T-helper 1 cell treated with Interleukin-12 subunit alpha and Interleukin-12 subunit beta and Interleukin-4 antibody, amounts not matched to agents 30 ng/mL and 1 ng/mL, for 36 hours (primary cell): ENCODE measurements around the gene YOD1. TPM values are rescaled to one million over a fixed set of nuclear protein-coding genes. Genes with fewer than 3 reads are reported as not detected.

Source experiments
- intact Hi-C: fragments of 100-400 bp; cut with micrococcal nuclease; formaldehyde crosslinking; loops from one replicate; pipeline ENCODE4 v1.15.1; 2024
- total RNA-seq: library from RNA; stranded (reverse); gene quantifications from 2 replicates; pipeline ENCODE4 v1.2.3, GENCODE V29; 2022

Gene YOD1
- total RNA-seq = 8.0 and 8.2 TPM in 2 replicates

DNA sequence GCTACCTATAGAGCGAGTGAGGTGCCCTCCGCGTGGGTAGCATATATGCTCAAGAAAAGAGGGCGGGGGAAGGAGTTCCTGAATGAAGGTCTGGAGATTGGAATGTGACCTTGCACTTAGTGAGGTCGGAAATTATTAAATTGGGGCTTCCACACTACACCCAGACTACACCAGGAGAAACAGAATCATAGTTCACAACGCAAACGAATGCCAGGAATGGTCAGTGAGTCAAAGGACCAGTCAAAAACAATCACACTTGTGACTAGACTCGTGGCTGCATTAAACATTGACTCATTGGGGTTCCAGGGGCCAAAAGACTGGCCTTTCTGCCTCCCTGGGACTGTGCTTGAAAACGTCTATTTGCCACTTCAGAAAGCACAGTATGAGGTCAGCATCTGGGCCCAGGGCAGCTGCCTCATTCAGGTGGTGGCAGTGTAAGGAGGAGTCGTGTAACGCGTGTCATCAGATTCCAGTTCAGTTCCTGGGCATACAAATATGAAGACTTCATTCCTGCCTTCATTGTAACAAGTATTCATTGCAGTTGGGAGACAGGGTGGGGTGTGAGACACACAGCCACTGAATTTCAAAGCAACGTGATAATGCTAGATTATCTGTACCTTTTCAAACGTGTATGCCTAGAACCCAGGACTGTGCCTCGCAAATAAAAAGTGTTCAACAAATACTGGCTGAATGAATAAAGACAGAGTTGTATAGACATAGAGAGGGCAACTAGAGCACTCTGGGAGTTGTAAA, at the start of gene YOD1:
Gene YOD1 (minus strand): TSS at position 18 of the 753 bp plus-strand sequence. CDS start 178 bp downstream, outside the sequence.
- intact Hi-C loops = loop anchor here (2.0 to 10.0 kb wide), 9 partner anchors 129 to 1839 kb away; partner anchors contain the start of genes CD46 and DSTYK

DNA sequence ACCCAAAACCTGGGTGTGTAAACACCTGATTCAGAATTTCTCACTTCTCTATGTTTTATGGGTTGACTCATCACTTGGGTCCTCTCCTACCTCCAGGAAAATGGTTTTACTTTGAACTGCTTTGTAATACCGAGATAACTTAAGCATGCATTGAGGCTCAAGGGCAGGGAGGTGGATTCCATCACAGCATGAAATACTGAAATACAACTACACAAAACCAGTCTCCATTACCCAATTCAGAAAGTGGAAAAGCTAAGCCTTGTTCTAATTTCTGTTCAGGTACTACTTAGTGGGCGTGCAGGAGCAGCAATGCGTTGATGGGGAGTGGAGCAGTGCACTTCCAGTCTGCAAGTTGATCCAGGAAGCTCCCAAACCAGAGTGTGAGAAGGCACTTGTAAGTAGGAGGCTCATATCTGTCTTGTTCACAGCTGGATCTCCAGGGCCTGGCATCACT, 46.9 kb upstream of the YOD1 start:
- intact Hi-C loops = loop anchor here (1.0 kb wide), 2 partner anchors 9 to 223 kb away; partner anchors contain the start of gene CD55

DNA sequence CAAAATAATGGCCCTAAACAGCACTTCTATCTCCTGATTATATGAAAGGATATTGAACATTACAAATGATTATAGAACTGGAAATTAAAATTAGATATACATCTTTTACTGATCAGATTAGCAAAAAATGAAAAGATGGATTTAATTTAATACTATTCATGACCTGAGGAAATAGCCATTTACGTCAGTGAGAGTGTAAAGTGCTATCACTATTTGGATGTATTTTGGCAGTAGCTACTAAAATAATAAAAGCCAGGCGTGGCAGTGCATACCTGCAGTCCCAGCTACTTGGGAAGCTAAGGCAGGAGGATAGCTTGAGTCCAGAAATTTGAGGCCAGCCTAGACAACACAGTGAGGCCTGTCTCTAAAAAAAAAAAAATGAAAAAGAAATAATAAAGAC, 42.9 kb upstream of the YOD1 start:
- intact Hi-C loops = no loop called here

DNA sequence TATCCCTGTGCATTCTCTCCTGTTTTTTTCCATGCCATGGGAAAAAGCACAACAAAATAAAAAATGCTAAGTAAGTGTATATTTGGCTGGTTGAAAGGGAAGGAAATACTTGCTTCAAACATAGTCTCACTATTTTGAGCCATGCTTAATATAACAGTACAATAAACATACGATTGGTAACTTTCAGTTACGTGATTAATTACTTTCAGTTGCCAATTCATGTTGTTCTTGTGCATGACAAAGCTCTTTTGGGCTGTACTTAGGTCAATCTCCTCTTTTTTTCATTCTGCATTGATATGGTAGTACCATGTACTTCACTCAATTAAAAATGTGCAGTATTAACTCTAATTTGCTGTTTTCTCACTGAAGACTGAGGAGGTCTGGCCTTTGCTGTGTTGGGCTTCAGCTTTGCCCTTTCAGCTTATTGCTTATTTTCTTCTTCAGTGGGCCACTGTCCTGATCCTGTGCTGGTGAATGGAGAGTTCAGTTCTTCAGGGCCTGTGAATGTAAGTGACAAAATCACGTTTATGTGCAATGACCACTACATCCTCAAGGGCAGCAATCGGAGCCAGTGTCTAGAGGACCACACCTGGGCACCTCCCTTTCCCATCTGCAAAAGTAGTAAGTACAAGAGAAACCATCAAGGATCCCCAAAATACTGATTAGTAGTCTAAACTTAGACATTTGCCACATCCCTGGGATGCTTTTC, 40.3 kb upstream of the YOD1 start:
- intact Hi-C loops = no loop called here

DNA sequence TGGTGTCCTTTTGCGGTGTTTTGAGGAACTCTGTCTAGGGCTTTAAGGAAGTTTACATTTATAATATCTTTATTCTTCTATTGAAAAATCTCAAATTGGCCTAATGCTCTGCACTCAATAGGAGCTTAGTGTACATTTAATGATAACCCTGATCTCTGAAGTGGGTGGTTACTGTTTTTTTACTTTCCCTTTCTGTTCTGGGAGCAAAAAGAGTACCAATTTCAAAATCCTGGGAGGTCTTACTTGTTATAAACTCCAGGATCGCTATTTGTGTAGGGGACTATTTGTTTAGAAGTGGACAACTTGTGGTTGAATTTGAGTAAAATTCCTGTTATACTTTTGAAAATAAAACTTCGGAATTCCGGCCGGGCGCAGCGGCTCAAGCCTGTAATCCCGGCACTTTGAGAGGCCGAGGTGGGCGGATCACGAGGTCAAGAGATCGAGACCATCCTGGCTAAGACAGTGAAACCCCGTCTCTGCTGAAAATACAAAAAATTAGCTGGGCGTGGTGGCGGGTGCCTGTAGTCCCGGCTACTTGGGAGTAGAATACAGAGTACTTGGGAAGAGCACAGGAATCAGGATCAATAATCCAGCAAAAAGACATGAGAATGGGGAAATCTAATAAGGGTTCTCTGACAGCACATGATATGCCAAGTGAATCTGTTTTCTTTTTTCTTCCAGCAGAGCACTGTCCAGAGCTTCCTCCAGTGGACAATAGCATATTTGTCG, 38.8 kb upstream of the YOD1 start:
- intact Hi-C loops = loop anchor here (1.0 kb wide), 2 partner anchors 9 to 39 kb away; no protein-coding TSS in a partner anchor

DNA sequence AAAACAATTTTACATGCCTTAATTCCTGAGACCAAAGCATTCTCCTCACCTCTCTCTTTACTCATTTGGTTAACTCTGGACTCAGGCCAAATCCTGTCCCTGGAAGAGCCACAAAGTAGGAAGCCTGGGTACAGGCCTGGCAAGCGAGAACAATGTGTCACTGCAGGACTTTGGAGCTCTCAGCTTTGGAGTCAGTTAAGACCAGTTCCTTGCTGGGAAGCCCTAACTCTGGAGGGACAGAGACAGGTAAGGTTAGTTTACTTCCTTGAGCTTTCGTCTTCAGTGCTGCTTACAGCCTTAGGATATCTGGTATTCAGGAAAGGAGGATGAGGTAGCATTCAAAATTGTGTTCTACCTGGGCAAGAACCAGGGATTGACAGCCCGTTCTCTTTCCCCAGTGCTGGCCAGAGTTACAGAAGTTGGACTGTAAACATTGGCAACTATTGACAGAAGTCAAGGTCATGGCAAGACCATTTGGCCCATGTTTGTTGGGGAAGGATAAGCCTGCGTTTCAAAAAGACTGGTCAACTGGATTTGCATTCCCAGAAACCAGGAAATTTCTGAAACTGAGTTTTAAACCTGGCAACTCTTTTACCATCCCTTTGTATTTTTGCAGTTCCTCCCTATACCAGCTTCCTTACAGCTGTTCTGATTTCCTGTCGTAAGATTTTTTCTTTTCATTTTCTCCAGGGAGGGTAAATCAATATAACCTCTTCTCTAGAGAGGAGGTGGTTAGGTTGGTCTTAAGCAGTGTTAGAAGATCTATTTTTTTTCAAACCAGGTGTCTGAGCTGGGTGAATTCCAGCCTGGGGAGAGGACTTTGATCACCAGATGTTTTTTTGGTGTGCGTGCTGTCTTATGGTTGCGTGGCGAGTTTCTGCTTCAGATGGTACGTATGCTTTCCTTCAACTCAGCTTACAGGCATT, 38.0 kb upstream of the YOD1 start, which contains the start of gene C4BPB:
Gene C4BPB (plus strand): TSS at position 160 of the 926 bp plus-strand sequence. CDS start 672 bp downstream, at position 832.
- intact Hi-C loops = loop anchor here (1.0 kb wide), 2 partner anchors 9 to 39 kb away; no protein-coding TSS in a partner anchor

DNA sequence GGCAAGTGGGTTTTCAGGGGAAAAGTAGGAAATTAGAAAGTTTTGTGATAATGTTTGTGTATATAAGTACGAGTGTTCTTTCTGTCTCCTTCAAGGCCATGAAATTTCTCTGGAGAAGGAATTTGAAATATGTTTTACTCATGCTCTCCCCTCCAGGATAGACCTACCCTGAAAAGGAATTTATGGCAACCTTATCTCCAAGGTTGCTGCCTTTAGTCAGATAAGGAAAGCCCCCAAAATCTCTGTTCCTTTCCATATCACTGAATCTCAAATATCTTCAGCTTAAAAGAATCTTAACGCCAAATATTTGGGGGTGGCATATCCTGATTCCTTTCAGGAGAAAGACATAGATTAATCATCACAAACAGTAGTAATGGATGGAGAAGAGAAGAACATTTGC, 37.2 kb upstream of the YOD1 start:
- intact Hi-C loops = no loop called here

DNA sequence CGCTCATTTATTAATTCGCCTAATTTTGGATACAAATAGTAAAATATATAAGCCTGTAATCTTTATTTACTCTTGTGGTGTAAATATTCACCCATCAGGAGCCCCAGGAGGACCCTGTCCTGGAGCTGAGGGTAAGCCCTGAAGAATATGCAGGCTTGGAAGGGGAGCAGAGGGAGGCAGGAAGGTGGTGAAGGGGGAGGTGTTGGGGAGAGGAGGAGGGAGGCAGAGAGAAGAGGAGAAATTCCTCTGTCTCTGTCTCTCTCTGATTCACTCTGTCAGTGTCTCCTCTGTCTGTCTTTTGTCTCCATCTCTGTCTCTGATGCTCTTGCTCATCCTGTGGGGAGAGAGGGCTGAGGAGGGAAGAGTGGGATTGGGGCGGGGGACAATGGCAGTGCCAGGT, 34.9 kb upstream of the YOD1 start:
- intact Hi-C loops = loop anchor here (2.0 kb wide), 1 partner anchor 251 kb away; no protein-coding TSS in a partner anchor

DNA sequence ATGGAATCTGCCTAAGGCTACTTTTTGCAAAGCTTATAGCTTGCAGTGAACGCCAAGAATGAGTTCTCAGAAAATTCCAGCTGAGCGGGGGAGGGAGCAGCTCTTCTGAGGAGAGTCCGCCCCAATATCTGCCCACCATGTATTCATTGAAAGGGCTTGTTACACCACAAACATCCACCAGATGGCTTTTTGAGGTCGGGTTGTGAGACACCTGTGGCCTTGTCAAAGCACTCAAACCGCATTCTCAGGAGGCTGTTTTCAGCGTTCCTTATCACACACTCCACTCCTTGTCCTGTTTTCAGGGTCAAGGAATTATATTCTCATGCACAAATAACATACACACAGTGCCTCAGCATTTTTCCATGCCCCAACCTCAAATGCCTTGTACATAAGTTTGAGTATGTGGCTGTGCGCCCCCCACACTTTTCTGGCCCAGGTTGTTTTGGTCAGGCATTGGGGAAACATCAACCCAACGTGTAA, 33.7 kb upstream of the YOD1 start:
- intact Hi-C loops = loop anchor here (1.0 to 2.0 kb wide), 4 partner anchors 237 to 415 kb away; partner anchors contain the start of gene CD55

DNA sequence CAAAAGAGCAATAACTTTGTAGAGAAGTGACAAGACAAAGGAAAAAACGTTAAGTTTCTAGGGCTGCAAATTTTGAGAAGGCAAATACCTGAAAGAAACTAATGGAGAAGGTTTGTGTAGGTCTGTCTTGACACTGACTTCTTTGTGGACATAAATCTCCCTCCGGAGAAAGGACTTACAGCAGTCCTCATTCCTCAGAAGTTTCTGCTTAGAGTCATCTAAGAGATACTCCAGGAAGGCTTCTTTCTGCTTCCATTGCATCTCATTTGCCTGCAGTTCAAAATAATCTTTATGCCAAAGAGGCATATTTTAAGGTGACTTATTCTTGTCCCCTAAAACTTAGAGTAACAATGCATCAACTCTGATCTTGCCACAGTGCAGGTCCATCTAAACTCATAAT, 33.2 kb upstream of the YOD1 start:
- intact Hi-C loops = loop anchor here (1.0 to 2.0 kb wide), 4 partner anchors 237 to 415 kb away; partner anchors contain the start of gene CD55

DNA sequence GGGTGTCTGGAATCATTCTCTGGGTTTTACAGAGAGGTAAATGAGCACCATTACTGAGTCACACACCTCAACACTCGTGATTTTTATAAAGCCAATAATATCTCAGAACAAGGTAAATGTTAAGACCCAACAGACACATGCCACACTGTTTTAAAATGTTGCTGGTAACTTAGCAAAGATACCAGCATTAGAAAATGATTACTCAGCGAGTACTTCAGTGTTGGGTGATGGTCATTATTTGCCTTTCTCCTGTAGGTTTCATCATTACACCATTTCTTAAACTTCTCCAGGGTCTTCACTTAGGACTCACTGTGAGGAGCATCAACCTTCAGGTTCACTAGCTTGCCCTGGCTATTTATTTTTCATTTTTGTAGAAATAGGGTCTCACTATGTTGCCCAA, 30.8 kb upstream of the YOD1 start:
- intact Hi-C loops = no loop called here

DNA sequence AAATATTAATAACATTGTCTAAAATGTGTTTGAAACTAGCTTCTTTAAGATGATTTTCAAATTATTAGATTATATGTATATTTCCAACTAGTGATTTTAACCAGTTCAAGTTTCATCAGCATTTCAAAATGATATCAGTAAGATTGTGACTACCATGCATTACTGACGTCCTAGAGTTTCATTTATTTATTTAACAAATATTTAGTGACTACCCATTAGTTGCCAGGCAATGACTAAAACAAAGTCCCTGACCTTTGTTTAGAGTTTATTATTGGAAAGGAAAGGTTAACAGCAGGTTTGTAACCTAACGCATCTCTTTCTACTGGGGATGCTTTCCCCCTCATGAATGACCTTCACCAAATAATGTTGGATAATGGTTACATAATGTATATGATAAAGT, 30.1 kb upstream of the YOD1 start:
- intact Hi-C loops = no loop called here

DNA sequence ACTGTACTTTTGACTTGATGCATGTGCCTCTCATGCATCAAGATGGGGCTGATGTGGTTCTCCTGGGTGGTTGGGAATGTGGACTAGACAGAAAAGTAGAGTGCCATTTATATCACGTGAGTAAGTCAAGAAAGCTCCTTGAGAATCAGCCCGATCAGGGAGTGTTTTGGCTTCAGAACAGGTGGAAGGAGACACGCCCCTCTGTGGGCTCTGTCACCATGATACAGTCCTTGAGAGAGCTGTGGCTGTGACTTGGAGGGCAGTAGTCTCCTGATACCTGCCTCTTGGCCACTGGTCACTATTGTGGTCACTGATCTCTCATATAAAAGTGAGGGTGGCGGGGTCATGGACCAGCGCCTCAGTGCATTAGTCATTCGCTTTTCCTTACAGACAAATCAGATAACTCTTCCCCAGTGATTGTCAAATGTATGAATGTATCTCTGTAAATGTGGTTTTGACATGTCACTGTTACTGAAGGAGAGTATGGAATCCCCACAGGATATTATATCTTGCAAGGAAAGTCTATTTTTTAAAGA, 28.8 kb upstream of the YOD1 start:
- intact Hi-C loops = loop anchor here (2.0 to 5.0 kb wide), 2 partner anchors 97 to 352 kb away; no protein-coding TSS in a partner anchor

DNA sequence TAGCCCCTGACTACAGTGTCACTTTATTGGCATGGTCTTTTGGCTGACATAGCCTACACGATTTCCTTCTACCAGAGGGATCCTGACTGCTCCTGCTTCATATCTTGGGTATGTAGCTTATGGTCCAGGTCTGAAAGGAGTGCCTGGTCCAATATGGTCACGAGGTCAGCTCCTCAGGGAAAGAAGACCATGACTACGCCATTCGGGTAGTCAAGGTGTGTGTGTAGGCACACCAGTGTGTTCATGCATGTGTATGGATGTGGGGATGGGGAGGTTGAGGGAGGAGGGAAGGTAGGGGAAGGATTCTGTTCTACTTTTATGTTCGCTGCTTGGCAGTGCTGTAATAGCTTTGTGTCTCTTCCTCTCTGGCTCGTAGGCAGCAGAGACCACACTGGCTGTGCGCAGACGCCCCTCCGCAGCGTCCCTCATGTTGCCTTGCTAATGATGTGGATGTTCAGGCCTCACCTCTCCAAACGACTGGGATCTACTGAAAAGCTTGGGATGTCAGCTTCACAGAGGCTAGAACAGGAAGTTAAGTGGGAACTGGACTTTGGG, 27.6 kb upstream of the YOD1 start:
- intact Hi-C loops = loop anchor here (1.0 to 5.0 kb wide), 5 partner anchors 28 to 421 kb away; no protein-coding TSS in a partner anchor

DNA sequence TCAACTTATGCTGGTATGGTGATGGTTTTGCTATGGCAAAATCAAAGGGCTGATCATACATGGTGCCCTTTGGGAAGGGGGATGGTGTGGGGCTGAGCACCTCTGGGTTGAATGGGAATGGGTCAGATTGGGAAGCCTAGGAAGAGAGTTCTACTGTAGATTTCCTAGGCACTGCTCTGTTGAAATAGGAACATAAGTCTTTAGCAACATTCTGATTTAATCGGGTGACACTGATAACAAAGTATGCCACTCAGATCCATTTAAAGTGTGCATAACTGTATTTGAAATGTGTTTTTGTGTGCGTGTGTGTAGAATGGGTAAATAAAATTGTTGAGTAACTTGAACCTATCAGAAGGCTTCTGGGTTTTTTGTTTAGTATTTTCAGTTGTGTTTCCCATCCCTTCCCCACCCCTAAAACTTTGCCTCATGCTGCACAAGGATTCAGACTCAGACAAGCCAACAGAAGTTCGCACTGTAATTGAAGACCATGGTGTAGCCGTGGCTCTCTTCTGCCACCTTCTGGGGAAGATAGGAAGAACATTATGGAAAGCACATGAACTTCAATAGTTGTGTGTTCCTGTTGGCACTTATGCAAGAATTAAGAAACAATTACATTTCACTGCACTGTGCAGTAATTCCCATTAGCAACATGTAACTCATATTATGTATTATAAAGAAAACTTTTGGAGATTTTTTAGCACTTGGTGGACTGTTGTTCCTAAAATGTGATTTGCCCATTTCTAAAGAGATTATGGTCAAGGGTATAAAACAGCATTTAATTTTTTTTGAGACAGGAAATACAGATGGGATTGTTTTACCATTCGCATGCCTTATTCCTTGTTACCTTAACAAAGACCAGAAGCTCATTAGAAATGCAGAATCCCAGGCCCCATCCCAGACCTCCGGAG, 26.7 kb upstream of the YOD1 start:
- intact Hi-C loops = loop anchor here (1.0 to 5.0 kb wide), 9 partner anchors 27 to 443 kb away; partner anchors contain the start of genes DYRK3 and IL20

DNA sequence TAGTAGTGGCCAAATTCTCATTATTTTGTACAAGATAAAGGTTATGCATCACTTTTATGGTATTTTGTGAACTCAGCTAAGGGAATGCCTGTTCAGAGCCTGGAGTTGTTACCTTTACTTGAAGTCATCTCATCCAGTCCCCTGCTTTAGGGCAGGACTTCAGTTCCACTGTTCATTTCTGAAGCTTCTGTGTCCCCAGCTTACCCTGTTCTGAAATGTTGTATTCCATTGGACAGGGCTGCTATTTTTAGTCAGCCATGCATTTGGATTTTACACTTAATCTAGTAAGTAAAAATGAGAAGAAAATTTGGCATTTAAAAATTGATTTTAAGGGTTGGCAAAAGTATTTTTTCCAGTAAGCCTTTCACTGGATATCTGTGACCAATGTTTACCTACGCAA, 26.0 kb upstream of the YOD1 start:
- intact Hi-C loops = loop anchor here (1.0 to 5.0 kb wide), 5 partner anchors 142 to 442 kb away; partner anchors contain the start of genes DYRK3 and IL20

DNA sequence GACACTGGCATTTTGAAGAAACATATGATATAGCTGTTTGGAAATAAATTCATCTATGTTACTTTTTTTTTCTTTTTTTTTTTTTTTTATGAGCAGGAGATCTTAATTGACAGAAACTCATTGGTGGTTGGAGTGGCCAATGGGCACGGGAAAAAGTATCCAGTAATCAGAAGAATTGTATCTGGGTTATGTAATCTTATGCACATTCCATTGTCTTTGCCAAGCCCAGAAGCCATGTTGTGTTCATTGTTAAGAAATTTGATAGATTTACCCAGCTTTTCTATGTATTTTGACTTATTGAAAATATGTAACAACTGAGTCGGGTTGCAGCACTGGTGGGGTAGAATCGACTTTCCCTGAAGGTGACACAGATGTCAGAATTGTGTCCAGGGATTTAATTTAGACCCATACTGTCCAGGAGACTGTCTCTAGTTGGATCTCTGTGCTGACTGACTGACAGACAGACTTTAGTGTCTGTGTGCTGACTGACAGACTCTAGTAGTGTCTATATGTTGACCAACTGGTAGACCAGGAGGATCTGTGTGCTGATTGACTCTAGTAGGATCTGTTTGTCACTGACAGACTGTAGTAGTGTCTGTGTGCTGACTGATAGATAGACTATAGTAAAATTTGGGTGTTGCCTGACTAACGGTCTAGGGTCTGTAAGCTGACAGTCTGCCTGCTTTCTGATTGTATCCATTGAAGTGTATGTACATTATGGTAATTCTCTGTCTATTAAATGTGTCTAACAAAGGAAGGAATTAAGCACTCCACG, 25.4 kb upstream of the YOD1 start:
- intact Hi-C loops = loop anchor here (2.0 to 5.0 kb wide), 4 partner anchors 164 to 442 kb away; partner anchors contain the start of genes DYRK3 and IL20
